Epithelial cell of esophagus (primary cell): ENCODE data around the gene SLCO2A1.

Experiments used
- DNase-seq: peaks from one replicate; pipeline ENCODE4 v3.0.0; 2010; ENCODE audit warnings: low read depth
- H3K4me3 ChIP-seq: 2 replicates; pipeline ENCODE4 v1.5.1; 2011; ENCODE audit warnings: mild to moderate bottlenecking, low read length, control low read depth
- CTCF ChIP-seq: IDR thresholded peaks from 2 replicates; pipeline ENCODE4 v1.5.1; 2011; ENCODE audit warnings: low read depth, mild to moderate bottlenecking, low read length, control low read depth, inconsistent platforms; ENCODE audit not compliant: insufficient read depth; ENCODE audit errors: missing control alignments

The SLCO2A1 gene

GRCh38 chr3:134039161-134039862 lies 9.6 kb upstream of the SLCO2A1 start:
- peak; percentile 53 for DNase-seq
- no peak overlapping the region for H3K4me3 ChIP-seq
- no peak for TF ChIP-seq CTCF

GRCh38 chr3:134038716-134039115 lies 9.0 kb upstream of the SLCO2A1 start:
- H3K4me3 ChIP-seq = no peak overlapping the region
- no peak for DNase-seq
- TF ChIP-seq CTCF = no peak

GRCh38 chr3:134038071-134038491 lies 8.4 kb upstream of the SLCO2A1 start:
- no peak overlapping the region for H3K4me3 ChIP-seq
- no peak for TF ChIP-seq CTCF
- DNase-seq = no peak

GRCh38 chr3:134037168-134037567 lies 7.4 kb upstream of the SLCO2A1 start:
- no peak overlapping the region for H3K4me3 ChIP-seq
- DNase-seq = no peak
- TF ChIP-seq CTCF = no peak

- no peak for TF ChIP-seq CTCF
- no peak overlapping the region for H3K4me3 ChIP-seq
- DNase-seq = no peak
These were observed 6.6 kb upstream of the SLCO2A1 start for GRCh38 chr3:134036291-134036690.

- no peak for TF ChIP-seq CTCF
- no peak overlapping the region for H3K4me3 ChIP-seq
- DNase-seq = no peak
These were observed 6.1 kb upstream of the SLCO2A1 start for GRCh38 chr3:134035836-134036235.
